Right lung (tissue), 10 donors: ENCODE measurements around the gene DHX38. TPM values are rescaled to one million over a fixed set of nuclear protein-coding genes. Genes with fewer than 3 reads are reported as not detected.
"Not testable (repeated sequence)": the region's sequence is repeated elsewhere in the genome, so short reads cannot be mapped to it uniquely, and the experiment has no call there.

ENCODE experiments used
- DNase-seq, 2 donors: peaks; one replicate each; pipeline ENCODE4 v3.0.0-alpha.2; 2013
- long read RNA-seq, 8 donors: transcript quantifications; one replicate each; lab custom pipeline, GENCODE V29; 2026
- polyA plus RNA-seq, 5 donors: library from polyadenylated mRNA; unstranded; fragments of 120-200 nt; gene quantifications; one replicate each; pipeline versions ENCODE4 v1.2.1 to v1.2.3, GENCODE V29; 2013; ENCODE audit warnings: inconsistent platforms in 1 of 5, low replicate concordance in 1 of 5; ENCODE audit not compliant: insufficient read length in 5 of 5, insufficient read depth in 1 of 5

The DHX38 gene
- 10 to 100 TPM; 61.7 to 78.0 (median 75.5) TPM for polyA plus RNA-seq
- long read RNA-seq, donor 1, full-length matches to known transcripts: 2 of 8 reads
- long read RNA-seq, donor 1, partial matches to known transcripts: 6 of 8 reads
- long read RNA-seq, donor 1, other reads (novel, unspliced or antisense): 0 of 8 reads
- long read RNA-seq, donor 2: 0 reads
- long read RNA-seq, donor 3, full-length matches to known transcripts: 4 of 13 reads
- long read RNA-seq, donor 3, partial matches to known transcripts: 9 of 13 reads
- long read RNA-seq, donor 3, other reads (novel, unspliced or antisense): 0 of 13 reads
- long read RNA-seq, donor 4, full-length matches to known transcripts: 2 of 2 reads
- long read RNA-seq, donor 4, partial matches to known transcripts: 0 of 2 reads
- long read RNA-seq, donor 4, other reads (novel, unspliced or antisense): 0 of 2 reads
- long read RNA-seq, donor 5, full-length matches to known transcripts: 4 of 16 reads
- long read RNA-seq, donor 5, partial matches to known transcripts: 12 of 16 reads
- long read RNA-seq, donor 5, other reads (novel, unspliced or antisense): 0 of 16 reads
- long read RNA-seq, donor 6, full-length matches to known transcripts: 2 of 11 reads
- long read RNA-seq, donor 6, partial matches to known transcripts: 9 of 11 reads
- long read RNA-seq, donor 6, other reads (novel, unspliced or antisense): 0 of 11 reads
- long read RNA-seq, donor 7, full-length matches to known transcripts: 2 of 2 reads
- long read RNA-seq, donor 7, partial matches to known transcripts: 0 of 2 reads
- long read RNA-seq, donor 7, other reads (novel, unspliced or antisense): 0 of 2 reads
- long read RNA-seq, donor 8, full-length matches to known transcripts: 1 of 1 reads
- long read RNA-seq, donor 8, partial matches to known transcripts: 0 of 1 reads
- long read RNA-seq, donor 8, other reads (novel, unspliced or antisense): 0 of 1 reads

- DNase-seq: peak; percentile 97 to 99
Measured at GRCh38 chr16:72093448-72094265, at the start of gene DHX38, which contains the start of gene TXNL4B. Gene DHX38 (plus strand): TSS chr16:72093847. CDS start chr16:72096158, 2,311 bp downstream. Gene TXNL4B (minus strand): TSS chr16:72093620. CDS start chr16:72090749, 2,871 bp downstream.

DNA sequence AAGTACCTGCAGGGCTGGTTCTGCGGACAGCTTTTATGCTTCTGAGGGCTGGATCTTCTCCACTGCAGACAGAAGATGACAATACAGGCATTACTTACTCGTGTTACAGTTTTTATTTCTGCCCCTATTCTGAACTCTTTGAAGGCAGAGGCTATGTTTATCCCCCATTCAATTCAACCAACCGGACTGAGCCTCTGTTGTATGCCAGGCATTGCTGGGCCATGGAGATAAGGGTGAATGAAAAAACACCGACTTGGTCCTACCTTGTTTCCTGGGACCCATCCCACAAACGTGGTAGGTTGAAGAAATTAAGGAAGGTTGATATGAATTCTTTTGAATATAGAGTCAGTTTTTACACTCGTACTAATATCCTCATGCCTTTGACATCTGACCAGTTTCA is 49.4 kb upstream of the DHX38 start:
- no peak for DNase-seq

GRCh38 chr16:72044825-72045359 is 48.8 kb upstream of the DHX38 start:
- no peak for DNase-seq

DNA sequence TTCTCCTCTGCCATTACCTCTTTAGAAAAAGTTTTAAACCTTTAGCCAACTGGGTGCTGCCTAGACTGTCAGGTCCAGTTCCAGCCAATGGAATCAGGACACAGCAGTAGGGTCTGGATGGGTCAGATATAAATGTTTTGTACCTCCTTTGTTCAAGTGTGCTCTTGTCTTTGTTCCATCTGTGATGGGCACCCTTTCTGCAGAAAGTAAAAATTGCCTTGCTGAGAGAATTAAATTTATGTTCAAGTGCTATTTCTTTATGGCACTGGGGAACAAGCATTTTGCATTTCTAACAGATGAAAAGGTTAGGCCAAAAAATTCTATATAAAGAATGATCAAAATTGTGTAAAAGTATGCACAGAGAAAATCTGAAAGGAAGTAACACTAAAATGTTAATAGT is 44.5 kb upstream of the DHX38 start:
- no peak for DNase-seq

- DNase-seq: no peak
Measured at GRCh38 chr16:72050769-72051464, 42.7 kb upstream of the DHX38 start.

- no peak for DNase-seq
Measured at GRCh38 chr16:72051818-72052217, 41.8 kb upstream of the DHX38 start.

GRCh38 chr16:72054254-72054847 is 39.3 kb upstream of the DHX38 start, which contains the start of gene HP:
Gene HP (plus strand): TSS chr16:72054505. CDS start chr16:72054653, 148 bp downstream.
- DNase-seq: not testable (repeated sequence)

GRCh38 chr16:72055911-72056310 is 37.7 kb upstream of the DHX38 start:
- no peak for DNase-seq

DNA sequence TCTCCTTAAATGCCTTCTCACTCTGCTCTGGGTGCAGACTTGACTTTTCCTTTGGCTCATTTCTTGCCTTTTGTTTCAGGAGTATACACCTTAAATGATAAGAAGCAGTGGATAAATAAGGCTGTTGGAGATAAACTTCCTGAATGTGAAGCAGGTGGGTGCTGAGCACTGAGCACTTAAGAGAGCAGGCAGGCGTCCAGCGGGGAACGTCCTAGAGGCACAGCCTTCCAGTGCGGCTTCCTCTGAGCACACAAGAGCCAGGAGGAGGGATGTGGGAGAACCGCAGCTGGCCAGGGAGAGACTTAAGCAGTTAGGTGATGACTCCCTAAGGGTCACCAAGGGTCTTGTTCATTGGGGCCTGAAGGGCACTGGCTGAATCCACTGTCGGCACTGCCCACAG is 36.3 kb upstream of the DHX38 start:
- DNase-seq: not testable (repeated sequence)

- not testable (repeated sequence) for DNase-seq
Measured at GRCh38 chr16:72059060-72059459, 34.6 kb upstream of the DHX38 start.

GRCh38 chr16:72060405-72060804 is 33.2 kb upstream of the DHX38 start:
- no peak for DNase-seq

DNA sequence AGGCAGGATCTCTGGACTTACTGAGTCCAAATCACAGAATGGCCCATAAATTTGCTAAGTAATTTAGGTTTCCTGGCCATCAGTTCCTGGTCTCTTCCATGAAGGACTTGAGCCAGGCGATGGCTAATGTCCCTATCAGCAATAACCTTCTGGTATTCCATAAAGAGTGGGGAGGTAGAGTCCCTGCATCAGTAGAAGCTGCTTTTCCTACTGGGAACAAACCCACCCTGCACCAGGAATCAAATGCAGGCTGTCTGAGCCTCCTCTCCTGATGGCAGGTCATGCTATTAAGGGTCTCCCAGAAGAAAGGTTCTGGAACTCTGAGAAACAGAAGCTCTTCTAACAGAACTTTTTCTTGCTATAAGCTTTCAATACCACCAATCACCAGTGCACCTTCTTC is 32.1 kb upstream of the DHX38 start:
- no peak for DNase-seq

DNA sequence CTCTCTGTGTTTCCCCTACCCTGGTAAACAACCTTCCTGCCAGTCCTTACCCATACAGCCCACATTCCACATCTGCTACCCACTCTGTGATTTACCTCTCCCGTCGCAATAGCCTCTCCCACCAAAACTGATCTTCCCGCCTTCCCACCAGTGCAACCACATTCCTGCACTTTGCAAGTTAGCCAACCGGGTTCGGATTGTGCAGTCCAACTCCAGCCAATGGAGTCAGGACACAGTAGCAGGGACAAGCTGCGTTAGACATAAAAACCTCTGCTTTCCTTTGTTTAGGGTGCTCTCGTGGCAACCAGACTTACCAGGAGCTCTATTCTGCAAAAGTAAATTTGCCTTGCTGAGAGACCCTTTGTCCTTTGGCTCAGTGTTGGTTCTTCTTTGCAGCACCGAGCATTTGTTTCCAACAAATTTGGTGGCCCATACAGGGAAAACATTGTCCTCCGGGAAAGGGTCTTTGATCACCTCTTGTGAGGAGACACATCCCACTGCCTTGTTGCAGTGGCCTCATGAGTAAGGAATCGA is 29.2 kb upstream of the DHX38 start:
- DNase-seq: no peak

GRCh38 chr16:72066747-72067146 is 26.9 kb upstream of the DHX38 start:
- peak; percentile 10 to 15 for DNase-seq

- DNase-seq: no peak
Measured at GRCh38 chr16:72068930-72069329, 24.7 kb upstream of the DHX38 start.

DNA sequence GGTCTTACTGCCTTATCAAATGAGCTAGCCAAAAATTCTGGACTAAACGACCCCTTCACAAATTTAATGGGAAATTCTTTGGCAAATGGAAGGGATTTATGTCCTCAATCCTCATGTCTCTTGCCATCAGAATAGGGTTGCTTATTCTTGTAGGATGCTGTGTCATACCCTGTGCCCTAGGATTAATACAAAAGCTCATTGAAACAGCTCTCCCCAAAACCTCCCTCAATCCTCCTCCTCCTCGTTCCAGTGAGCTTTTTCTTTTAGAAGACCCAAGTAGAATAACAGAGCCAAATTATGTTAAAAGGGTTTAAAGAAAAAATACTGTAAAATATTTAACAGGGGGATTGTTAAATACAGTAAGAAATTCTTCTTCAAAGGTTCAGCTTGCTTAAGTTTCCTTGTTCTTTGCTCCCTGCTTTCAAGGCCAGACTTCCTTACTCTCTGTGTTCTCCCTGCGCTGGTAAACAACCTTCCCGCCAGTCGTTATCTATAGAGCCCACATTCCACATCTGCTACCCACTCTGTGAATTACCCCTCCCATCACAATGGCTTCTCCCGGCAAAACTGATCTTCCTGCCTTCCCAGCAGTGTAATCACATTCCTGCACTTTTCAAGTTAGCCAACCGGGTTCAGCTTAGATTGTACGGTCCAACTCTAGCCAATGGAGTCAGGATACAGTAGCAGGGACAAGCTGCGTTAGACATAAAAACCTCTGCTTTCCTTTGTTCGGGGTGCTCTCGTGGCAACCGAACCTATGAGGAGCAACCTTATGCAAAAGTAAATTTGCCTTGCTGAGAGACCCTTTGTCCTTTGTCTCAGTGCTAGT is 20.9 kb upstream of the DHX38 start:
- DNase-seq: no peak

GRCh38 chr16:72073560-72074230 is 20.0 kb upstream of the DHX38 start:
- no peak for DNase-seq

DNA sequence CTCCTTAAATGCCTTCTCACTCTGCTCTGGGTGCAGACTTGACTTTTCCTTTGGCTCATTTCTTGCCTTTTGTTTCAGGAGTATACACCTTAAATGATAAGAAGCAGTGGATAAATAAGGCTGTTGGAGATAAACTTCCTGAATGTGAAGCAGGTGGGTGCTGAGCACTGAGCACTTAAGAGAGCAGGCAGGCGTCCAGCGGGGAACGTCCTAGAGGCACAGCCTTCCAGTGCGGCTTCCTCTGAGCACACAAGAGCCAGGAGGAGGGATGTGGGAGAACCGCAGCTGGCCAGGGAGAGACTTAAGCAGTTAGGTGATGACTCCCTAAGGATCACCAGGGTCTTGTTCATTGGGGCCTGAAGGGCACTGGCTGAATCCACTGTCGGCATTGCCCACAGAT is 18.6 kb upstream of the DHX38 start:
- DNase-seq: not testable (repeated sequence)
